ENCODE data around the gene ZNF48.

DNA sequence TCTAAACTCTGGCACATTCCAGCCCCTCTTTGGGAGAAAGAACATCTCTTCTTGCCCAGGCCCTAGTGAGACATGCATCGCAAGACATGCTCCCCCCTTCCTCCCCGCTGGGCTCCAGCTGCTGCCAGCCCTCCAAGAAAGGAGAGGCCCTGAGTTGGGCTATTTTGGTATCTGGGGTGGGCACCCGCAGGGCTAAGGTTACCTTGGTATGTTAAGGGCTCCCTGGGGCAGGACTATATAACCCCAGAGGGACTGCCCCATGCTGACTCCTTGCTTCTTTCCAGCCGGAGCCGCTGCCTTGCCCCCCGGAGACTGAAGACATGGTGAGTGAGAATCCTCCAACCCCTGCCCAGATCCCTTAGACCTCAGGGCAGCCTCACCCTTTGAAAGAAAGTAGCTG lies 20.7 kb upstream of the ZNF48 start, which contains the start of gene MYL11:
- TF ChIP-seq, protein P1, sequence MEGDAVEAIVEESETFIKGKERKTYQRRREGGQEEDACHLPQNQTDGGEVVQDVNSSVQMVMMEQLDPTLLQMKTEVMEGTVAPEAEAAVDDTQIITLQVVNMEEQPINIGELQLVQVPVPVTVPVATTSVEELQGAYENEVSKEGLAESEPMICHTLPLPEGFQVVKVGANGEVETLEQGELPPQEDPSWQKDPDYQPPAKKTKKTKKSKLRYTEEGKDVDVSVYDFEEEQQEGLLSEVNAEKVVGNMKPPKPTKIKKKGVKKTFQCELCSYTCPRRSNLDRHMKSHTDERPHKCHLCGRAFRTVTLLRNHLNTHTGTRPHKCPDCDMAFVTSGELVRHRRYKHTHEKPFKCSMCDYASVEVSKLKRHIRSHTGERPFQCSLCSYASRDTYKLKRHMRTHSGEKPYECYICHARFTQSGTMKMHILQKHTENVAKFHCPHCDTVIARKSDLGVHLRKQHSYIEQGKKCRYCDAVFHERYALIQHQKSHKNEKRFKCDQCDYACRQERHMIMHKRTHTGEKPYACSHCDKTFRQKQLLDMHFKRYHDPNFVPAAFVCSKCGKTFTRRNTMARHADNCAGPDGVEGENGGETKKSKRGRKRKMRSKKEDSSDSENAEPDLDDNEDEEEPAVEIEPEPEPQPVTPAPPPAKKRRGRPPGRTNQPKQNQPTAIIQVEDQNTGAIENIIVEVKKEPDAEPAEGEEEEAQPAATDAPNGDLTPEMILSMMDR (conservative IDR thresholded peaks at IDR 0.05; ENCODE audit: low read depth, low read length) = no peak
- no peak for TF ChIP-seq EZH2 (IDR thresholded peaks at IDR 0.05; ENCODE audit: low read length, unreplicated experiment)
